Gastrocnemius medialis (tissue), 4 donors: Measurements from ENCODE around the gene ELAVL1.
A peak's percentile ranks its signal among the peaks of the same experiment; 100 is the strongest.
"Not testable (repeated sequence)": the region's sequence is repeated elsewhere in the genome, so short reads cannot be mapped to it uniquely, and the experiment has no call there.

Experiments
- CTCF ChIP-seq, 5 experiments: fragments of 450-650 bp in 3 of 5; fragments of 200-600 bp in 2 of 5; sonication (generic) in 2 of 5; IDR thresholded peaks in 4 of 5; conservative IDR thresholded peaks in 1 of 5; 1 replicate in 4 of 5; 2 replicates in 1 of 5; pipeline ENCODE4 v1.5.1; 2016 to 2019; ENCODE audit warnings: antibody characterized with exemption in 5 of 5, mild to moderate bottlenecking in 3 of 5, moderate library complexity in 3 of 5
- POLR2A ChIP-seq, 2 donors: fragments of 450-650 bp; IDR thresholded peaks; one replicate each; pipeline ENCODE4 v1.6.1; 2017; ENCODE audit warnings: antibody characterized with exemption in 2 of 2, mild to moderate bottlenecking in 2 of 2, moderate library complexity in 2 of 2

- TF ChIP-seq CTCF (IDR thresholded peaks at IDR 0.05 in 4 of 5, conservative IDR thresholded peaks at IDR 0.05 in 1 of 5) = peak in 1 of 5 experiments; percentile 1
- TF ChIP-seq POLR2A (IDR thresholded peaks at IDR 0.05) = not testable (repeated sequence)
Measured at GRCh38 chr19:7918062-7918614, 87.3 kb downstream of the ELAVL1 start.
